OCI-LY7 (cell line): ENCODE results near the gene ADAM33. TPM values are rescaled to one million over a fixed set of nuclear protein-coding genes. Genes with fewer than 3 reads are reported as not detected.

ENCODE experiments used
- Bru-seq: library from RNA; stranded (reverse); fragments of 400-500 nt; gene quantifications from one replicate; lab custom pipeline; 2021; lab: Mats Ljungman, UMichigan
- BruChase-seq, 2 experiments: library from RNA; stranded (reverse); fragments of 400-500 nt; gene quantifications; one replicate each; lab custom pipeline; 2021; lab: Mats Ljungman, UMichigan
- BruUV-seq: library from RNA; stranded (reverse); fragments of 400-500 nt; replicated peaks from 2 replicates; lab custom pipeline; 2021; lab: Mats Ljungman, UMichigan
- CTCF ChIA-PET: fragments of 300-600 bp; sonication (Branson Sonifier 250); formaldehyde crosslinking; loops from one replicate; lab custom pipeline; 2022; ENCODE audit warnings: antibody characterized with exemption; ENCODE audit not compliant: unreplicated experiment; lab: Charles Lee
- POLR2A ChIA-PET: fragments of 300-600 bp; sonication (Branson Sonifier 250); formaldehyde crosslinking; loops from one replicate; lab custom pipeline; 2022; ENCODE audit warnings: antibody characterized with exemption; lab: Charles Lee
- DNase-seq: peaks from one replicate; pipeline ENCODE4 v3.0.0-alpha.2; 2015; ENCODE audit warnings: low spot score
- H2AFZ ChIP-seq: fragments of 200-600 bp; sonication (generic), shearing (Covaris generic); 2 replicates; pipeline ENCODE4 v1.6.1; 2014; ENCODE audit warnings: mild to moderate bottlenecking, antibody characterized with exemption, low read length, moderate library complexity
- H3K27ac ChIP-seq: fragments of 200-600 bp; sonication (generic); 2 replicates; pipeline ENCODE4 v1.5.1; 2014; ENCODE audit warnings: mixed run types, low read depth, mild to moderate bottlenecking, moderate library complexity, low read length, inconsistent platforms; ENCODE audit not compliant: poor library complexity, severe bottlenecking
- H3K36me3 ChIP-seq: fragments of 200-600 bp; sonication (generic); 2 replicates; pipeline ENCODE4 v1.6.1; 2014; ENCODE audit warnings: mild to moderate bottlenecking, antibody characterized with exemption, low read length, moderate library complexity, mixed read lengths; ENCODE audit not compliant: insufficient read depth
- H3K4me1 ChIP-seq: fragments of 200-600 bp; sonication (generic); 2 replicates; pipeline ENCODE4 v1.5.1; 2014; ENCODE audit warnings: mild to moderate bottlenecking, low read length; ENCODE audit not compliant: insufficient read depth, poor library complexity, severe bottlenecking
- H3K4me2 ChIP-seq: fragments of 200-600 bp; sonication (generic); 2 replicates; pipeline ENCODE4 v1.6.1; 2014; ENCODE audit warnings: mild to moderate bottlenecking, low read length
- H3K4me3 ChIP-seq: fragments of 200-600 bp; sonication (generic); 2 replicates; pipeline ENCODE4 v1.5.1; 2014; ENCODE audit warnings: mild to moderate bottlenecking, low read depth, low read length; ENCODE audit not compliant: poor library complexity, severe bottlenecking
- H3K79me2 ChIP-seq: fragments of 200-600 bp; sonication (generic); 2 replicates; pipeline ENCODE4 v1.6.1; 2016; ENCODE audit warnings: low read depth, mild to moderate bottlenecking, low read length, moderate library complexity, mixed read lengths; ENCODE audit not compliant: insufficient read depth
- H3K9me2 ChIP-seq: fragments of 200-600 bp; sonication (generic); 2 replicates; pipeline ENCODE4 v1.6.1; 2016; ENCODE audit warnings: mild to moderate bottlenecking, low read length, mixed read lengths; ENCODE audit not compliant: insufficient read depth
- H3K9me3 ChIP-seq: fragments of 200-600 bp; sonication (generic); 2 replicates; pipeline ENCODE4 v1.6.1; 2014; ENCODE audit warnings: mild to moderate bottlenecking, mixed run types, low read length, mixed read lengths
- H4K20me1 ChIP-seq: fragments of 200-600 bp; sonication (generic); 2 replicates; pipeline ENCODE4 v1.6.1; 2014; ENCODE audit warnings: mild to moderate bottlenecking, antibody characterized with exemption, low read length, moderate library complexity, mixed read lengths; ENCODE audit not compliant: insufficient read depth
- CTCF ChIP-seq: fragments of 200-600 bp; sonication (generic); conservative IDR thresholded peaks from 2 replicates; pipeline ENCODE4 v1.5.1; 2014; ENCODE audit warnings: mild to moderate bottlenecking, antibody characterized with exemption, low read length, moderate library complexity, mixed read lengths
- EZH2phosphoT487 ChIP-seq: fragments of 200-600 bp; sonication (generic); IDR thresholded peaks from 2 replicates; pipeline ENCODE4 v1.6.1; 2018; ENCODE audit warnings: low read depth, borderline replicate concordance, mild to moderate bottlenecking, mixed run types, antibody characterized with exemption, low read length, moderate library complexity, mixed read lengths
- intact Hi-C: fragments of 100-400 bp; cut with micrococcal nuclease; formaldehyde crosslinking; loops from one replicate; pipeline ENCODE4 v1.10.0; 2022; ENCODE audit not compliant: unreplicated experiment
- long read RNA-seq: library from polyadenylated mRNA; stranded (forward); transcript quantifications from one replicate; pipeline ENCODE4 v2.0.0, GENCODE V29; 2022
- total RNA-seq, 2 experiments: library from RNA; depleted of rRNA in 1 of 2; stranded (reverse); fragments of >200 nt in 1 of 2; shearing (Covaris generic) in 1 of 2; gene quantifications; 2 replicates each; pipeline ENCODE4 v1.2.3, GENCODE V29; 2014 to 2022

ADAM33 gene, protein sequence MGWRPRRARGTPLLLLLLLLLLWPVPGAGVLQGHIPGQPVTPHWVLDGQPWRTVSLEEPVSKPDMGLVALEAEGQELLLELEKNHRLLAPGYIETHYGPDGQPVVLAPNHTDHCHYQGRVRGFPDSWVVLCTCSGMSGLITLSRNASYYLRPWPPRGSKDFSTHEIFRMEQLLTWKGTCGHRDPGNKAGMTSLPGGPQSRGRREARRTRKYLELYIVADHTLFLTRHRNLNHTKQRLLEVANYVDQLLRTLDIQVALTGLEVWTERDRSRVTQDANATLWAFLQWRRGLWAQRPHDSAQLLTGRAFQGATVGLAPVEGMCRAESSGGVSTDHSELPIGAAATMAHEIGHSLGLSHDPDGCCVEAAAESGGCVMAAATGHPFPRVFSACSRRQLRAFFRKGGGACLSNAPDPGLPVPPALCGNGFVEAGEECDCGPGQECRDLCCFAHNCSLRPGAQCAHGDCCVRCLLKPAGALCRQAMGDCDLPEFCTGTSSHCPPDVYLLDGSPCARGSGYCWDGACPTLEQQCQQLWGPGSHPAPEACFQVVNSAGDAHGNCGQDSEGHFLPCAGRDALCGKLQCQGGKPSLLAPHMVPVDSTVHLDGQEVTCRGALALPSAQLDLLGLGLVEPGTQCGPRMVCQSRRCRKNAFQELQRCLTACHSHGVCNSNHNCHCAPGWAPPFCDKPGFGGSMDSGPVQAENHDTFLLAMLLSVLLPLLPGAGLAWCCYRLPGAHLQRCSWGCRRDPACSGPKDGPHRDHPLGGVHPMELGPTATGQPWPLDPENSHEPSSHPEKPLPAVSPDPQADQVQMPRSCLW
- total RNA-seq (2014; rRNA removed; shearing (Covaris generic)): not detected in 2 replicates
- not detected in 2 replicates for total RNA-seq (2022)
- not detected for Bru-seq, nascent RNA
- BruChase-seq, experiment 1, labeled RNA remaining after a 6-hour chase: not detected
- BruChase-seq, experiment 2, labeled RNA remaining after a 2-hour chase: not detected
- long read RNA-seq: 0 reads

DNA sequence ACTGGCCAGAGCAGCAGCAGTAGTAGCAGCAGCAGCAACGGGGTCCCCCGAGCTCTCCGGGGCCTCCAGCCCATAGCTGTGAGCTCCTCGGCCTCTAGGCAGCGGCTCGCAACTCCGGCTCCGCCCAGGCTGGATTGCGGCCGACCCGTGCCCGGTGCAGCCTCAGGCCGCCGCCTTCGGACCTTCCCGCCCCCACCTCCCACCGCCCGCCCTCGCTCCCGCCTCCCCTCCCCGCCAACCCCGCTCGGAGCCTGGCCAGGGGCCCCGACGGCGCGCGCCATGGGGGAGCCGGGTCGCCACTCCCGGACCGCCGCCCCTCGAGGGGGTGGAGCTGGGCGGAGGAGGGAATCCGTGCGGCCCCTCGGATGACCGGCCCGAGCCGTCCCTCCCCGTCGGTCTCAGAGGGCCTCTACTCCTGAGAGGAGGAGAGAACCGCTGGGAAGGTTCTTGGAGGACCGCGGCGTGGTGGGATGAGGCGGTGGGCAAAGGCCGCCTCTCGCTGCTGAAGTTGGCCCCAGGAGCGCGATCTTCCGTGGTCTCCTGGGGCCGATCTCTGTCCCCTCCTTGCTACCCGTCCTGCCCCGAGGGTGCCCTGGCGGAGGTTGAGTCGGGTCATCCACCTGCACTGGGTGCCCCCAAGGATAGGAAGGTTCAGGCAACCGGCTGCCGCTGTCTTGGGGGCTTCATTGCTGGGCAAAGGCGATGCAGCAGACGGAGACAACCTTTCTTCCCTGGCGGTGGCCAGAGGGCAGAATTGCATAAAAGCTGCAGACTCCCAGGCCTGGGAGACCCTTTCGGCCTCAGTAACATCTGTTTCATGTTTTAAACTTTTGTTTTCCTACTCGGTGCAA lies at the start of gene ADAM33:
TSS of gene ADAM33 (minus strand) at position 80 of the 851 bp plus-strand sequence. CDS start at position 74, 6 bp downstream.
- H3K4me1 ChIP-seq: no peaks in the 10 kb centered on the region
- no peaks in the 10 kb centered on the region for H3K9me2 ChIP-seq
- no peaks in the 10 kb centered on the region for H3K9me3 ChIP-seq
- TF ChIP-seq EZH2phosphoT487: no peak
- no peak for TF ChIP-seq CTCF
- H2AFZ ChIP-seq: no peak within 1 kb of the TSS
- ChIA-PET POLR2A (interaction anchor here (0.7 kb wide), 1 partner anchor 90 kb away, joined by 7 read pairs; no protein-coding TSS in a partner anchor), CTCF (no interaction called here)
- H3K27ac ChIP-seq: no peak within 1 kb of the TSS
- intact Hi-C loops: no loop called here
- no peak within 1 kb of the TSS for H3K4me3 ChIP-seq
- no peaks in the 10 kb centered on the region for H4K20me1 ChIP-seq
- no peak within 1 kb of the TSS for H3K4me2 ChIP-seq
- DNase-seq: no peak
- no peaks in the 10 kb centered on the region for H3K36me3 ChIP-seq
- BruUV-seq: no TSS peak
- no peaks in the 10 kb centered on the region for H3K79me2 ChIP-seq

GRCh38 chr20:3730803-3731672 lies 49.2 kb upstream of the ADAM33 start:
- DNase-seq: no peak
- Histone ChIP-seq H3K4me2 (no peak overlapping the region), H3K9me3 (no peaks in the 10 kb centered on the region), H3K79me2 (no peaks in the 10 kb centered on the region), H3K27ac (no peak overlapping the region), H4K20me1 (no peaks in the 10 kb centered on the region), H2AFZ (no peak overlapping the region), H3K36me3 (no peaks in the 10 kb centered on the region), H3K9me2 (no peaks in the 10 kb centered on the region), H3K4me1 (no peaks in the 10 kb centered on the region), H3K4me3 (no peak overlapping the region)
- ChIA-PET CTCF (no interaction called here), POLR2A (interaction anchor here (0.6 kb wide), 1 partner anchor 240 kb away, joined by 3 read pairs; no protein-coding TSS in a partner anchor)
- TF ChIP-seq EZH2phosphoT487 (no peak), CTCF (no peak)
- no TSS peak for BruUV-seq
- intact Hi-C loops: no loop called here
